AG08395 (cell line): ENCODE measurements around the gene PIK3C3.
"Not testable (repeated sequence)": the region's sequence is repeated elsewhere in the genome, so short reads cannot be mapped to it uniquely, and the experiment has no call there.

ENCODE experiments used
- DNase-seq: peaks from one replicate; pipeline ENCODE4 v3.0.0; 2012; ENCODE audit warnings: mixed read lengths, low spot score

The PIK3C3 gene

DNA sequence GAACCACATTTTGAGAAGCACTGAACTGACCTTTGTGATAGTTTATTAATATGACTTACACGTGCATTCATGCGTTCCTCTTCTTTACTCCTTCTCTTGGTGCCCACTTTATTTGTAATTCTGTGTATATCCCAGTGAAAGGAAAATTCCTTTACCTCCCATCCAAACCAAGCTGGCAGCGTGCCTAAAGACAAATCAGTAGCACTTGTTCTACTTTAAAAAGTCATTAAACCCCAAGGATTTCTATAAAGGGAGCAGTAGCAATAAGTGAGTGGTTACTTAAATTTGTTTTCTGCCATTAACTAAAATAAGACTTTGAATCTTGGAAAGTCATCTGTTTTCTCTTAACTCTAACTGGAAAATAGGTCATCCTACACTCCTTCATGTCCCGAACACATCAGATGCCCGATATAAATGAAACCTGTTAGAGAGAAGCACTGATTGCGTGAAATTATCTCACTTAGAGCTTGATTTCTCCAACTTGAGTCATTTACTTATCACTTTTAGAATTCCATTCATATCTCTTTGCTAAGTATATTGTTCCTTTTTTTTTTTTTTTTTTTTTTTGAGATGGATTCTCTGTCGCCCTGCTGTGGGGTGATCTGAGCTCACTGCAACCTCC is 10.7 kb downstream of the PIK3C3 start:
- DNase-seq = no peak

DNA sequence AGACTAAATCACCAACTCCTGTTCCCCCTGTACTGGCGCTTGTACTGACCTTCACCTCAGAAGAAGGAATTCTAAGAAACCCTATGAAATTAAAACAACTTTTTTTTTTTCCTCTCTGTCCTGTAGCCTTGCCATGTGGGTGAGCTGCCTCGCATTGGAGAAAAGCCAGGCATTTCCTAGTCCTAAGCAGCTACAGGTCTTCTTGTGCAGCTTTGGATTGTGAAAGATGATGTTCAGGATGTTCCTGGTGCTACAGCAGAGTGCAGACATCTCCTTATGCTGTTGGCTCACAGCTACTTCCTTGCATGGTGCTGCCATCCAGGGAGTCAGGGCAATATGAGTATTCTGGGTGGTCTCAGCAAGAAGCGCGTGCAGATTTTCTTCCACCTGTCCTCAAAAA is 11.9 kb downstream of the PIK3C3 start:
- no peak for DNase-seq

DNA sequence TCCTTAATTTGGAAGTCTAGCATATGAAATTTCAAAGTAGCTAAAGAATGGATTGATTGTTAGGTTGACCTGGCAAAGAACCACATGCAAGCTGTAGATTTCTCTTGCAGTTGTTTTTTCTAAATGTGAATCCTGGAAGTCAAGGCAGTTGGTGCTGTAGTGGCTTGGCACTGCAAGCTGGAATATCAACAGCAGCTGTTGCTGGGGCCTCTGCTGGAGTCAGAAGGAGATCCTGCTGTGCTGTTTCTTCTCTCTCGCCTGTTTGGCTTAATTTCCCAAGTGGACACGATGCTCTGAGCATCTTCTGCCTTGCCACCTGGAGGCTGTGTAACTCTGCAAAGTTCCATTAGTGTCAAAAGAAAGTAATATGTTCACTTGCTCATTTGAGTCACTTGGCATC is 12.6 kb downstream of the PIK3C3 start:
- DNase-seq = no peak

GRCh38 chr18:41969881-41970280 is 14.8 kb downstream of the PIK3C3 start:
- no peak for DNase-seq

DNA sequence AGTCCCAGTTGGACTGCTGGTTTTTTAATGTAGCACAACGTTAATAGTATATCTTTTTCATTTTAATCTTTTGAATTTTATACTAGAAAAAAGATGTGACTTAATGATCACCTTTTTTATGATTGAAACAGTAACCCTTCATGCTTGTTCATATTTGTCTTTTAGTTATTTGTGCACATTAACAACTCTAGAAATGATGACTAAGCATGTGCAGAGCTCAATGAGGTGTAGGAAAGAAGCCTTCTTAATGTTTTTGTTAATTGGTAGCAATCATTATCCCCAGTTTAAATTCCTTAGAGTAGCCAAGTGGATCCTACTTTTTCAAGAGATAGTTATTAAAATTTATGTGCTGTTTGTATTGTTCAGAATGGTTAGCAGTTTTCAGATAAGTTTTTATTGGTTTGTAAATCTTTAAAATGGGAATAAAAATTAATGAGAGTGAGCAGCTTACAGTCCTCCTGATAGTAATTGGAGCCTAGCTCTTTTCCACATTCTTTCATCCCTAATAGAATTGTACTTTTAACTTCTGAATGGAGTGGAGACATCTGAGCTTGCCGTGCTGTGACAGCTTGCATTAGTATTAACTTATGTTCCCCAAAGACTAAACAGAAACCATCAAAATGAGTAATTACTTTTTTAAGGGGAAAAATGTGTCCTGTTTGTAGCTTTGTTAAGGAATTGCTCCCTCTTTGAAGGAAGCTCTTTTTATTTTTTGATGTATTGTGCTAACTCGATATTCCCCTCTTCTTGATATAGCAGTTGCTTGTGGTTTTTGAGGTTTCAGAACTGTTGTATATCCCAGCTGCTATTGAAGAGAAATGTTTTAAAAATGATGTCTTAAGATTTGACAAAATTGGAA is 17.3 kb downstream of the PIK3C3 start:
- no peak for DNase-seq

GRCh38 chr18:41973983-41974382 is 18.9 kb downstream of the PIK3C3 start:
- no peak for DNase-seq

- DNase-seq = no peak
Measured at GRCh38 chr18:41974796-41975201, 19.8 kb downstream of the PIK3C3 start.

GRCh38 chr18:41975284-41975683 is 20.2 kb downstream of the PIK3C3 start:
- DNase-seq = no peak

GRCh38 chr18:41977233-41977632 is 22.2 kb downstream of the PIK3C3 start:
- no peak for DNase-seq

DNA sequence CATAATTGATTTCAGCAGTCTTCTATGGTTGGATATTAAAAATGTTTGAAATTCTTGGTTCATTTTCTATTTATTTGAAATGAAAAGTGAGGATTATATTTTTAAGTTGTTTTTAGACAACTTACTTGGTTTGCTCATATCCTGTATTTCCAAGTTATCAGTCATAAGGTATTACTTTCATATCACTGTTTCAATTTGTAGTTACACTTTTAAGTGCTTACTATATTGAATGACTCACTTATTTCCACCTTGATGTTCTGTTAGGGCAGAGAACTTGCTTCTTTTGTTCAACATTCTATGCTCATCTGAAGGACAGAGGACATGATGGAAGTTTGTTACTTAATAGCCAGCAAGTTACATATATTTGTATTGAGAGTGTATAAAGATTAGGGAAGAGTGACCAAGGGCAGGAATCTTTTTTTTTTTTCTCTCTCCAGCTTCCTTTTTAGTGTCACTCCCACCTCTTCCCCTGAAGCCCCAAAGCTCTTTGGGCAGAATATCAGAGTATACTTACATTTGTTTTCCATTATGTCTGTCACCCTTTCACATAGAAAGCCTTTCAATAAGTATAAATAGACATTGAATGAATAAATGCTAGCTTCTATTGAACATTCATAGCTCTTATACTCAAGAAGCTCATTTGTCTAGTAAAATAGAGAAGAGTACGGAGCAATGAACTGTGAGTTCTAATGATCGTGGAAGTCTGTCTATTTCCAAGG is 28.1 kb downstream of the PIK3C3 start:
- DNase-seq = no peak

DNA sequence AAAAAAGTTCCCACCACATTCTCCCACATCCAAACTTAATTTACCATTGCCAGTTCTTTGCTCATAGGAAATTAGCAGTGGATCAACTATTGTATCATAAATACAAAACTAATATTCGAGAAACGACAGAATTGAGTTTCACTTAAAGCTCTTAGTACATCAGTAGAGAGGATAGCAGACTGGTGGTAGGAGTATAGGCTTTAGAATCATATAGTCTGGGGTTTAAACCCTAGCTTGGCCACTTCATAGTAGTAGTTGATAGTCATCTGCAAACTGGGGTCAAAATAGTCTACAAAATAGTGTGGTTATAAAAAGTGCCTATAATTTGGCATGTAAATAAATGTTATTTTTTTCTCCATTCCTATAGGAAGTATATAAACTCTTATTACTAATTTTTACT is 30.9 kb downstream of the PIK3C3 start:
- no peak for DNase-seq

DNA sequence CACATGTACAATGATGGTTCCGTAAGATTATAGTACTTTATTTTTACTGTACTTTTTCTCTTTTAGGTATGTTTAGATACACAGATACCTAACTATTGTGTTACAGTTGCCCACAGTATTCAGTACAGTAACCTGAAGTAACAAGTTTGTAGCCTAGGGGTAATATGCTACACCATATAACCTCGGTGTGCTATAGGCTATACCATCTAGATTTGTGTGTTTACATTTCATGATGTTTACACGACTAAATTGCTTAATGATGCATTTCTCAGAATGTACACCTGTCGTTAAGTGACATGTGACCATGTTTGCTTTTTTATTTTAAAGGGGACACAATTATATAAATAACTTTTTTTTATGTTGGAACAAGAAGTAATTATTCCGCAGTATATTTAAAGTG is 34.5 kb downstream of the PIK3C3 start:
- no peak for DNase-seq

DNA sequence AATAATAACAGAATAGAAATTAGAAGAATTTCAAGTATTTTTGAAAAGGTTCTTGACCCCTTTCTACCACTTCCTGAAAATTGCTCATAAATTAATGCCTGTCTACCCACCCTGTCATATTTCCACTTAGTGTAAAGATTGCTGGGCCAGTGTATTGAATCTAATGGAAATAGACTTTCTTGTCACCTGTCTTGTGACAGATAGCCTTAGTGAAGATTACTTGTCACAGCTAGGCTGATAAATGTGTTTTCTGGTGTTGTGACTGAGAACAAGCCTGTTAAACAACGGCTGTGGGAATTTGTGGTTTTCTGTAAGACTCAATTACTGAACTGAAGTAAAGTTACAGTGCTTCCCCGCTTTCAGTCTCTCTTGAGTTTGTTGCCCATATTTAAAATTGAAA is 37.0 kb downstream of the PIK3C3 start:
- no peak for DNase-seq

DNA sequence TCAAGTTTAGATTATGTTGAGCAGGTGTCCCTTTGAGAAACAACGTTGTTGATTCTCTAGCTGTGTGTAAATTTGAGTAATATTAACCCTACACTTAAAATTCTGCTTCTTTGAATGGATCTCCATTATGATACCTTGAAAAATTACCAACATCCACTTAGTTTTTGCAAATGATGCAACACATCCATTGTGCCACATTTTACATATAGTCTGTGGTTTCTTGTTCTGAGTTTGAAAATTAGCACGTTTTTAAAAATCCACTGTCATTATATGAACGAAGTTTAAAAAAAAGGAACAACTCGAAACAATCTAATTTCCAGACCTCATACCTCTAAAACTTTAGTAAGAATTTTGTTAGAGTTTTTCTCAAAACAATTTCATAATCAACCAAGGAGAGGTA is 37.7 kb downstream of the PIK3C3 start:
- DNase-seq = no peak

DNA sequence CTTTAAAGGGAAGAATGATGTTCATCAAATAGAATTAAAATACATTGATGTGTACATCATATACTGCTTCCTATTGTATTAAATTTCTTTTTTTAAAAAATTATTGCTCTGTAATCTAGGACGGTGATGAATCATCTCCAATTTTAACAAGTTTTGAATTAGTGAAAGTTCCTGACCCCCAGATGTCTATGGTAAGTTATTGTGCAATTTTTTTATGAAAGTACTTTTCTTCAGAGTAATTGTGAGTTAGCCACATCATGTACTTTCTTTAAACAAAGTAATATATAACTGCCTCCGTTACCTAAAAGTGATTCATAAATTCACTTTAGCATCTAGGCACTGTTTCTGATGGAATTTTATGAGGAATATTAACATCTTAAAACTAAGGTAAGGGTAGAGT is 38.1 kb downstream of the PIK3C3 start:
- no peak for DNase-seq

DNA sequence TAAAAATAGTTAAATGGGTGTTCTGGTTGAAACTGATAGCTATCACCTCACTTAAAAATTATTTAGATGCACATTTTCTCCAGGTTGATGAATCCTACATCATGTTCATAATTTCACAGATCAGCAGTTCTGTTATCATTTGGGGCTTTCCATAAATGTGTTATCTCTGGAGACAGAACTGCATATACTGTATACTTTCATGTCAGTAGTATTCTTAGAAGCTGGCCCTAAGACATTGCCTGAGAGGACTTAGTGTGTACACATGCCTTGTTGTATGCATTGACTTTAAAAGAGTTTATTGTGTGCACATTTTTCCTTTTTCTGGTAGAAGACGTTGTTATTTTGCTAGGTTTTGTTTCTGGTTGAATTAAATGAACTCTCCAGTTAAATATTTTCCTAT is 41.0 kb downstream of the PIK3C3 start:
- no peak for DNase-seq

GRCh38 chr18:41999751-42000150 is 44.7 kb downstream of the PIK3C3 start:
- DNase-seq = no peak

GRCh38 chr18:42001801-42002200 is 46.8 kb downstream of the PIK3C3 start:
- no peak for DNase-seq

- no peak for DNase-seq
Measured at GRCh38 chr18:42004653-42005052, 49.6 kb downstream of the PIK3C3 start.

- DNase-seq = no peak
Measured at GRCh38 chr18:42005782-42006181, 50.7 kb downstream of the PIK3C3 start.

DNA sequence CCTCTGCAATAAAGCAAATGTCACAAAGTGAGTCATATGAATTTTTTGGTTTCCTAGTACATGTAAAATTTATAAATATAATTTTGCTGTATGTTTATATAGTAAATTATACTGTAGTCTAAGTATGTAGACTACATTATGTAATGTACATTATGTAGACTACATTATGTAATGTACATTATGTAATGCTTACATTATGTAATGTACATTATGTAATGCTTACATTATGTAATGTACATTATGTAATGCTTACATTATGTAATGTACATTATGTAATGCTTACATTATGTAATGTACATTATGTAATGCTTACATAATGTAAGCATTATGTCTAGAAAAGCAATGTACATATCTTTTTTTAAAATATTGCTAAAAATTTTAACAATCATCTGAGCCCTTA is 54.4 kb downstream of the PIK3C3 start:
- DNase-seq = not testable (repeated sequence)

- DNase-seq = no peak
Measured at GRCh38 chr18:42011053-42011452, 56.0 kb downstream of the PIK3C3 start.

- no peak for DNase-seq
Measured at GRCh38 chr18:42018831-42019230, 63.8 kb downstream of the PIK3C3 start.
